Mesenchymal stem cell (in vitro differentiated cells and primary cell): Measurements from ENCODE around the gene RPL31.

ENCODE experiments used
- DNase-seq: peaks from one replicate; pipeline ENCODE4 v3.0.0-alpha.2; 2013
- H2AFZ ChIP-seq: one replicate; pipeline ENCODE4 v1.6.1; 2013; ENCODE audit warnings: low read depth, mild to moderate bottlenecking, control low read depth, inconsistent platforms, low read length, moderate library complexity
- H2AK5ac ChIP-seq: 2 replicates; pipeline ENCODE4 v1.6.1; 2013; ENCODE audit warnings: low read length, moderate library complexity, mild to moderate bottlenecking, inconsistent platforms; ENCODE audit not compliant: severe bottlenecking
- H2BK120ac ChIP-seq: one replicate; pipeline ENCODE4 v1.6.1; 2013; ENCODE audit warnings: low read depth, mild to moderate bottlenecking, inconsistent platforms, low read length, moderate library complexity
- H2BK12ac ChIP-seq, 2 experiments: one replicate each; pipeline ENCODE4 v1.6.1; 2013; ENCODE audit warnings: inconsistent platforms in 2 of 2, low read length in 2 of 2, mild to moderate bottlenecking in 2 of 2, moderate library complexity in 2 of 2, control low read depth in 1 of 2
- H2BK15ac ChIP-seq: one replicate; pipeline ENCODE4 v1.6.1; 2013; ENCODE audit warnings: mild to moderate bottlenecking, low read depth, inconsistent platforms; ENCODE audit not compliant: poor library complexity, severe bottlenecking
- H2BK5ac ChIP-seq: 2 replicates; pipeline ENCODE4 v1.6.1; 2013; ENCODE audit warnings: low read depth, mild to moderate bottlenecking, low read length, control low read depth, inconsistent platforms; ENCODE audit not compliant: poor library complexity, severe bottlenecking
- H3K14ac ChIP-seq, 2 experiments: one replicate each; pipeline ENCODE4 v1.6.1; 2013; ENCODE audit warnings: inconsistent platforms in 2 of 2, low read length in 2 of 2, control low read depth in 1 of 2, mild to moderate bottlenecking in 1 of 2, moderate library complexity in 1 of 2
- H3K18ac ChIP-seq, 2 experiments: one replicate each; pipeline ENCODE4 v1.6.1; 2013; ENCODE audit warnings: inconsistent platforms in 2 of 2, low read length in 2 of 2, control low read depth in 1 of 2, low read depth in 1 of 2, mild to moderate bottlenecking in 1 of 2
- H3K23ac ChIP-seq, 2 experiments: one replicate each; pipeline ENCODE4 v1.6.1; 2013; ENCODE audit warnings: inconsistent platforms in 2 of 2, low read length in 2 of 2, mild to moderate bottlenecking in 2 of 2, moderate library complexity in 2 of 2, control low read depth in 1 of 2
- H3K27ac ChIP-seq: 2 replicates; pipeline ENCODE4 v1.5.1; 2013; ENCODE audit warnings: mild to moderate bottlenecking, moderate library complexity, low read length, control low read depth, inconsistent platforms; ENCODE audit not compliant: poor library complexity, severe bottlenecking
- H3K27me3 ChIP-seq, 2 experiments: 2 replicates each; pipeline versions ENCODE4 v1.6.1 to v1.7.0; 2013; ENCODE audit warnings: low read length in 2 of 2, mild to moderate bottlenecking in 2 of 2, moderate library complexity in 2 of 2, control low read depth in 1 of 2, inconsistent platforms in 1 of 2; ENCODE audit not compliant: control insufficient read depth in 1 of 2, insufficient read depth in 1 of 2
- H3K36me3 ChIP-seq, 2 experiments: 2 replicates each; pipeline versions ENCODE4 v1.6.1 to v1.7.0; 2013; ENCODE audit warnings: low read length in 2 of 2, control low read depth in 1 of 2, inconsistent platforms in 1 of 2, low read depth in 1 of 2, mild to moderate bottlenecking in 1 of 2; ENCODE audit not compliant: insufficient read depth in 2 of 2, control insufficient read depth in 1 of 2
- H3K4ac ChIP-seq, 2 experiments: one replicate each; pipeline ENCODE4 v1.6.1; 2013; ENCODE audit warnings: inconsistent platforms in 2 of 2, low read length in 2 of 2, mild to moderate bottlenecking in 2 of 2, moderate library complexity in 2 of 2, control low read depth in 1 of 2, low read depth in 1 of 2
- H3K4me1 ChIP-seq: 2 replicates; pipeline ENCODE4 v1.6.1; 2013; ENCODE audit warnings: low read depth, low read length, control low read depth; ENCODE audit not compliant: control insufficient read depth, insufficient read depth
- H3K4me2 ChIP-seq: 2 replicates; pipeline ENCODE4 v1.6.1; 2013; ENCODE audit warnings: low read length, mild to moderate bottlenecking, inconsistent platforms; ENCODE audit not compliant: poor library complexity, severe bottlenecking
- H3K4me3 ChIP-seq, 2 experiments: 2 replicates each; pipeline versions ENCODE4 v1.5.1 to v1.7.0; 2013; ENCODE audit warnings: low read length in 2 of 2, mild to moderate bottlenecking in 2 of 2, control low read depth in 1 of 2, low read depth in 1 of 2; ENCODE audit not compliant: insufficient read depth in 1 of 2
- H3K79me1 ChIP-seq: replicated peaks from 2 replicates; pipeline ENCODE4 v1.6.1; 2013; ENCODE audit warnings: mild to moderate bottlenecking, control low read depth, low read length, inconsistent platforms; ENCODE audit not compliant: poor library complexity, severe bottlenecking
- H3K9ac ChIP-seq: 2 replicates; pipeline ENCODE4 v1.7.0; 2013; ENCODE audit warnings: mild to moderate bottlenecking, low read length, moderate library complexity
- H3K9me3 ChIP-seq: 2 replicates; pipeline ENCODE4 v1.7.0; 2013; ENCODE audit warnings: mild to moderate bottlenecking, low read length; ENCODE audit not compliant: control insufficient read depth
- H4K8ac ChIP-seq: one replicate; pipeline ENCODE4 v1.6.1; 2013; ENCODE audit warnings: inconsistent platforms, mild to moderate bottlenecking, low read length, moderate library complexity
- H4K91ac ChIP-seq: one replicate; pipeline ENCODE4 v1.6.1; 2013; ENCODE audit warnings: mild to moderate bottlenecking, low read length, inconsistent platforms
- WGBS: methylation state at CpG from one replicate; pipeline ENCODE4 v1.1.7; 2013; ENCODE audit warnings: mixed read lengths; 5-methylcytosine and 5-hydroxymethylcytosine counted together

RPL31 gene

GRCh38 chr2:101006065-101006715 is 4.1 kb downstream of the RPL31 start:
- no peak overlapping the region for H4K91ac ChIP-seq
- no peak overlapping the region for H3K18ac ChIP-seq
- H3K4me1 ChIP-seq: peaks cover 19% of the 10 kb centered on the region
- H3K23ac ChIP-seq: no peak overlapping the region
- H3K36me3 ChIP-seq: peaks cover 31 to 71% of the 10 kb centered on the region in 2 experiments
- no peaks in the 10 kb centered on the region for H3K9me3 ChIP-seq
- H2AK5ac ChIP-seq: no peak overlapping the region
- no peak overlapping the region for H2AFZ ChIP-seq
- H2BK12ac ChIP-seq: no peak overlapping the region
- H3K79me1 ChIP-seq: peaks cover 4% of the 10 kb centered on the region
- H3K9ac ChIP-seq: peak overlapping the region; percentile 45
- H3K4ac ChIP-seq: no peak overlapping the region
- no peak overlapping the region for H4K8ac ChIP-seq
- no peaks in the 10 kb centered on the region for H3K27me3 ChIP-seq
- H3K27ac ChIP-seq: no peak overlapping the region
- no peak for DNase-seq
- H2BK120ac ChIP-seq: no peak overlapping the region
- H2BK5ac ChIP-seq: no peak overlapping the region
- no peak overlapping the region for H3K4me3 ChIP-seq
- H3K4me2 ChIP-seq: no peak overlapping the region
- H3K14ac ChIP-seq: no peak overlapping the region
- 84% methylated on average over 2 of the region's 4 CpGs for whole genome bisulfite sequencing
- no peak overlapping the region for H2BK15ac ChIP-seq

DNA sequence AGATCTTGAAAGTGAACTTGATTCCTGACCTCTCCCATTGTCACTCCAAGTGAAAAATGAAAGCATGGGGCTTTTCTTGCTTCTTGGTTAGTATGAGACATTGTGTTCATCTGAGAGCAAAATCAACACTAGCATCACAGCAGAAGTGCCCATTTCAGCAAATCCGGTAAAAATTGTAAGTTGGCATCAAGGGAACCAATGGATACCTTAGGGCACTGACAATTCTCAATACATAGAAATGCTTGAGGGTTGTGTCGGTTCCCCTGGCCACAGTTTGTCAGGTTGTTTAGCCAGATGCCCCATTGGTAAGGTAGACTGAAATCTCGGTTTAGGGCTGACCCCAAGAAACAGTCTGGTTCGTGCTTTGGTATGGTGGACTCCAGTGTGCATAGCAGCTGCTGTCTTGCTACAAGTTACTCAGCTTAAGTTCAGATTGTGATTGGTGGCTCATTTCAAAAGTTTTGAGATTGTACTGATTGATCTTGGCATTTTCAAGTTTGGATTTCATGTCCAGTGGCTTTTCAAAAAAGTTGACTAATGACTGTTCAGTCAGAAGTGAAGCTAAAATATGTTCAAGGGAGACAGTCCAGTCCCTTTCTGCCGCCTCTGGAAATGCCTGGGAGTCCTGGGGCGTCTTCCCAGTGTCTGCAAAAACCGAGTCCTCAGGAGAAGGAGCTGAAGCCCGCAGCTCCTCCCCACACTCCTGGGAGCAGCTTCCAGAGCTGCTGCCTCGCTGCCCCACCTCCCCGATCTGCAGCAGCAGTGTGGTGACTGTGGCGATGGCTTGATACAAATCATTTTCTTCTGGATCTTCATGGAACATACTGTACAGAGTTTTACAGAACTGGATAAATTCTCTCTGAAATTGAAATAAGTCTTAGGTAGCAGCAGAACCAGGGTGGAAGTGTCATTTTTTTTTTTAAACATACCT is 5.6 kb downstream of the RPL31 start:
- no peak overlapping the region for H3K14ac ChIP-seq
- H2AK5ac ChIP-seq: no peak overlapping the region
- WGBS: 87% methylated on average over 8 of the region's 11 CpGs
- no peaks in the 10 kb centered on the region for H3K9me3 ChIP-seq
- H3K4me2 ChIP-seq: no peak overlapping the region
- H2BK120ac ChIP-seq: no peak overlapping the region
- DNase-seq: no peak
- H3K36me3 ChIP-seq: peaks cover 33 to 82% of the 10 kb centered on the region in 2 experiments
- peaks cover 1% of the 10 kb centered on the region for H3K79me1 ChIP-seq
- peaks cover 15% of the 10 kb centered on the region for H3K4me1 ChIP-seq
- H3K9ac ChIP-seq: peak overlapping the region; percentile 1
- H2BK12ac ChIP-seq: no peak overlapping the region
- no peak overlapping the region for H4K91ac ChIP-seq
- H3K23ac ChIP-seq: no peak overlapping the region
- H3K4me3 ChIP-seq: no peak overlapping the region
- H3K27me3 ChIP-seq: no peaks in the 10 kb centered on the region
- H3K4ac ChIP-seq: no peak overlapping the region
- no peak overlapping the region for H2AFZ ChIP-seq
- H2BK5ac ChIP-seq: no peak overlapping the region
- H2BK15ac ChIP-seq: no peak overlapping the region
- H4K8ac ChIP-seq: no peak overlapping the region
- no peak overlapping the region for H3K18ac ChIP-seq
- H3K27ac ChIP-seq: no peak overlapping the region

DNA sequence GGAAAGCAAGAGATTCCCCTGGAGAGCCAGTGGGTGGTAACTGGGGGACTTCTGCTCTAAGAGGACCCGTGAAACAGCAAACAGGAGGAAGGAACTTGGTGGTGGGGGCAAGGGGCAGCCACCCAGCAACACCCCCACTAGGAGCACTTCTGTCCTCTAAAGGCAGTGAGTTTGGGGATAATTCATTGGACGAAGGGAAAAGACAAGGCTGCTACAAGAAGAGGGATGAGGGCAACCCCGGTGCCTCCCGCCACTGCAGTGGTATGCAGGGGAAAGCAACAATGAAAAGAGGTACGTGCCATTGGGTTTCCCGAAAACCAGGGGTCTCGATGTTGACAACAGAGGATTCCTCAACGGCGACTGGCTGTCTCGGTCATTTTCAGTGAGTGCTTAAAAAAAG is 9.1 kb downstream of the RPL31 start:
- H3K14ac ChIP-seq: no peak overlapping the region
- no peak overlapping the region for H3K4me2 ChIP-seq
- H2BK5ac ChIP-seq: no peak overlapping the region
- H4K91ac ChIP-seq: no peak overlapping the region
- H2AK5ac ChIP-seq: no peak overlapping the region
- peak overlapping the region; percentile 33 for H4K8ac ChIP-seq
- H3K9me3 ChIP-seq: no peaks in the 10 kb centered on the region
- H3K18ac ChIP-seq: no peak overlapping the region
- no peak overlapping the region for H3K9ac ChIP-seq
- H2BK15ac ChIP-seq: no peak overlapping the region
- peaks cover 5% of the 10 kb centered on the region for H3K4me1 ChIP-seq
- H3K27me3 ChIP-seq: no peaks in the 10 kb centered on the region
- H2BK12ac ChIP-seq: no peak overlapping the region
- WGBS: 83% methylated on average over 9 of the region's 10 CpGs
- peaks cover 20 to 74% of the 10 kb centered on the region in 2 experiments for H3K36me3 ChIP-seq
- H3K27ac ChIP-seq: peak overlapping the region; percentile 7
- H3K4ac ChIP-seq: no peak overlapping the region
- no peak overlapping the region for H3K4me3 ChIP-seq
- H2AFZ ChIP-seq: no peak overlapping the region
- H3K23ac ChIP-seq: peak overlapping the region in 1 of 2 experiments; percentile 30
- peaks cover 5% of the 10 kb centered on the region for H3K79me1 ChIP-seq
- H2BK120ac ChIP-seq: no peak overlapping the region
- DNase-seq: no peak

GRCh38 chr2:101012054-101012705 is 10.1 kb downstream of the RPL31 start:
- no peak overlapping the region for H3K18ac ChIP-seq
- H3K4me3 ChIP-seq: no peak overlapping the region
- H4K8ac ChIP-seq: no peak overlapping the region
- no peak overlapping the region for H2BK120ac ChIP-seq
- H2BK15ac ChIP-seq: no peak overlapping the region
- H2BK5ac ChIP-seq: no peak overlapping the region
- DNase-seq: no peak
- H3K4ac ChIP-seq: no peak overlapping the region
- no peaks in the 10 kb centered on the region for H3K27me3 ChIP-seq
- no peak overlapping the region for H2AK5ac ChIP-seq
- peaks cover 3% of the 10 kb centered on the region for H3K4me1 ChIP-seq
- H3K9me3 ChIP-seq: no peaks in the 10 kb centered on the region
- H3K9ac ChIP-seq: peak overlapping the region; percentile 40
- 90% methylated on average over 7 of the region's 8 CpGs for WGBS
- H3K23ac ChIP-seq: no peak overlapping the region
- no peak overlapping the region for H2AFZ ChIP-seq
- H2BK12ac ChIP-seq: no peak overlapping the region
- no peak overlapping the region for H3K27ac ChIP-seq
- H3K36me3 ChIP-seq: peaks cover 17 to 64% of the 10 kb centered on the region in 2 experiments
- peaks cover 5% of the 10 kb centered on the region for H3K79me1 ChIP-seq
- no peak overlapping the region for H3K4me2 ChIP-seq
- no peak overlapping the region for H3K14ac ChIP-seq
- H4K91ac ChIP-seq: no peak overlapping the region
